ENCODE measurements around the gene SLC30A7.

GRCh38 chr1:100861379-100861778 is 34.5 kb upstream of the SLC30A7 start:
- TF ChIP-seq, protein P1, sequence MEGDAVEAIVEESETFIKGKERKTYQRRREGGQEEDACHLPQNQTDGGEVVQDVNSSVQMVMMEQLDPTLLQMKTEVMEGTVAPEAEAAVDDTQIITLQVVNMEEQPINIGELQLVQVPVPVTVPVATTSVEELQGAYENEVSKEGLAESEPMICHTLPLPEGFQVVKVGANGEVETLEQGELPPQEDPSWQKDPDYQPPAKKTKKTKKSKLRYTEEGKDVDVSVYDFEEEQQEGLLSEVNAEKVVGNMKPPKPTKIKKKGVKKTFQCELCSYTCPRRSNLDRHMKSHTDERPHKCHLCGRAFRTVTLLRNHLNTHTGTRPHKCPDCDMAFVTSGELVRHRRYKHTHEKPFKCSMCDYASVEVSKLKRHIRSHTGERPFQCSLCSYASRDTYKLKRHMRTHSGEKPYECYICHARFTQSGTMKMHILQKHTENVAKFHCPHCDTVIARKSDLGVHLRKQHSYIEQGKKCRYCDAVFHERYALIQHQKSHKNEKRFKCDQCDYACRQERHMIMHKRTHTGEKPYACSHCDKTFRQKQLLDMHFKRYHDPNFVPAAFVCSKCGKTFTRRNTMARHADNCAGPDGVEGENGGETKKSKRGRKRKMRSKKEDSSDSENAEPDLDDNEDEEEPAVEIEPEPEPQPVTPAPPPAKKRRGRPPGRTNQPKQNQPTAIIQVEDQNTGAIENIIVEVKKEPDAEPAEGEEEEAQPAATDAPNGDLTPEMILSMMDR (IDR thresholded peaks at IDR 0.05), result no peak
- TF ChIP-seq POLR2A (IDR thresholded peaks at IDR 0.05), result no peak

Data from lower leg skin (tissue), 3 donors.